GM21423 (cell line): Measurements from ENCODE around the gene RHOT2.

ENCODE experiments used
- ATAC-seq: cut with Tn5 transposase; IDR thresholded peaks from one replicate; pipeline ENCODE4 v1.9.1; 2021; ENCODE audit warnings: mild to moderate bottlenecking, moderate library complexity; ENCODE audit not compliant: unreplicated experiment

Gene RHOT2

DNA sequence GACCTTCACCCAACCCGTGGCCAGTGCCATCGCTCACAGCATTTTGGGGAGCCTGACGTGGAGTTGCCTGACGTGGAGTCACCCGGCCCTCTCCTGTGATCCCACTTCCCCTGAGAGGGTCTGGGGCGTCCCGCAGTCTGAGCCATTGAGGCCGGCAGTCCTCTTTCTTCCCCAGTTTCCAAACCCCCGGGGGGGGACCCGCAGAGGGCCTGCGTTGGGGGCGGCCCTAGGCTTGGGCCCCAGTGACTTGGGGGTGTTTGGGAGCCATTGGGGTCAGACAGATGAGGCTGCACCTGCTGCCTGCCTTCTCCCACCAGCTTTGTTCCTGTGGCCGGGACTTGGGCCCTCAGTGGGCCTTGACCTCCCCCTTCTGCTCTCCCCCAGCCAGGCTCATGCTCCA is 1.7 kb downstream of the RHOT2 start:
- ATAC-seq: no peak

DNA sequence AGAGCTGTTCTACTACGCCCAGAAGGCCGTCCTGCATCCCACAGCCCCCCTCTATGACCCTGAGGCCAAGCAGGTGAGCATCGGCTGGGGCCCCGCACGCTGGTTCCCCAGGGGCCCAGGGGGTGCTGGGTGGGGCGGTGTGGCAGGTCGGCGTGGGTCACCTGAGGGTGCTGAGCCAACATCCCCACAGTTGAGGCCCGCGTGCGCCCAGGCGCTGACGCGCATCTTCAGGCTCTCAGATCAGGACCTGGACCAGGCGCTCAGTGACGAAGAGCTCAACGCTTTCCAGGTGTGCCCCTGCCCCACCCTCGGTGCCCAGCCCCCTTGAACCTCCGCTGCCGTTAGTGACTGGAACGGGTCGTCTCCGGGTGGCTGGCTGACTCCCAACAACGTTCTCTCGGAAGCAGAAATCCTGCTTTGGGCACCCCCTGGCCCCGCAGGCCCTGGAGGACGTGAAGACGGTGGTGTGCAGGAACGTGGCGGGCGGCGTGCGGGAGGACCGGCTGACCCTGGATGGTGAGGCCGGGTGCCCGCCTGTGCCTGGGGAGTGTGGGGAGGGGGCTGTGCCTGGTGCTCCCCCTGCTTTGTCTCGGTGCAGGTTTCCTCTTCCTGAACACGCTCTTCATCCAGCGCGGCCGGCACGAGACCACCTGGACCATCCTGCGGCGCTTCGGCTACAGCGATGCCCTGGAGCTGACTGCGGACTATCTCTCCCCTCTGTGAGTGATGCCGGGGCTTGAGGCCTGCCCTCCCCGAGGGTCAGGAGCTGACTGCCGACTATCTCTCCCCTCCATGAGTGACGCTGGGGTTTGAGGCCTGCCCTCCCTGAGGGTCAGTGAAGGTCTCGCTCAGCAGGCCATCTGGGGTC is 2.8 kb downstream of the RHOT2 start:
- no peak for ATAC-seq

DNA sequence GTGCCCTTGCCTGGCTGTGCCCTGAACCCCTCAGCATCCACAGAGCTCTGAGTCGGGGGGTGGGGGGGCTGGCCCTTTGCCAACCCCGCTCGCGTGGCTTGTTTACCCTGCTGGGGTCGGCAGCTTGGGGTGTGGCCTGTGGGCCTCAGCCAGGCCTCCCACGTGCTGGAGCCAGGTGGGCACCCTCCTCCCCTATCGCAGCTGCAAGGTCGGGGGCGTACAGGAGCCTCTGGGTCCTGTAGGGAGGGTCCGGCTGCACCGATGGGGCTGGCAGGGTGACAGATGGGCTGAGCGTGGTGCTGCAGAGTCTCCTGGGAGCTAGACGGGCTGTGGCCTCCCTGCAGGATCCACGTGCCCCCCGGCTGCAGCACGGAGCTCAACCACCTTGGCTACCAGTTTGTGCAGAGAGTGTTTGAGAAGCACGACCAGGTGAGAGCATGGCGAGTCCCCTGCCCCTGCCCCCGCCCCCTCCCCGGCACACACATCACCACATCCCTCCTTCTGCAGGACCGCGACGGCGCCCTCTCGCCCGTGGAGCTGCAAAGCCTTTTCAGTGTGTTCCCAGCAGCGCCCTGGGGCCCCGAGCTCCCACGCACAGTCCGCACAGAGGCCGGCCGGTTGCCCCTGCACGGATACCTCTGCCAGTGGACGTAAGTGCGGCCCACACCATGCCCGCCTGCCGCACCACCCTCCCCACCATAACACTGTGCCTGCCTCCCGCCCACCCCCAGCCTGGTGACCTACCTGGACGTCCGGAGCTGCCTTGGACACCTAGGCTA is 3.6 kb downstream of the RHOT2 start:
- ATAC-seq: no peak

DNA sequence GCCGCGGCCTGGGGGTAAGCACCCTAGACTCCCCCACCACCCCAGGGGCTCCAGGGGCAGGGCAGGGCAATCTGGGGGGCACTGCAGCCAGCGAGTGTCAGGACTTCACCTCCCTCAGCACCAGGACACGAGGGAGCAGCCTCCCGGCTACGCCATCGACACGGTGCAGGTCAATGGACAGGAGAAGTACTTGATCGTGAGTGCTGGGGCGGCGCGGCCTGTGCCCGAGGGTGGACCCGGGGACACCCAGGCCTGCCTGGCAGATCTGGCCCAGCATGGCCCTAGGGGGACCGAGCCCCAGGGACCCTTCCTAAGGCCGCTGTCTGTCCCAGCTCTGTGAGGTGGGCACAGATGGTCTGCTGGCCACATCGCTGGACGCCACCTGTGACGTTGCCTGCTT is 4.4 kb downstream of the RHOT2 start:
- no peak for ATAC-seq

DNA sequence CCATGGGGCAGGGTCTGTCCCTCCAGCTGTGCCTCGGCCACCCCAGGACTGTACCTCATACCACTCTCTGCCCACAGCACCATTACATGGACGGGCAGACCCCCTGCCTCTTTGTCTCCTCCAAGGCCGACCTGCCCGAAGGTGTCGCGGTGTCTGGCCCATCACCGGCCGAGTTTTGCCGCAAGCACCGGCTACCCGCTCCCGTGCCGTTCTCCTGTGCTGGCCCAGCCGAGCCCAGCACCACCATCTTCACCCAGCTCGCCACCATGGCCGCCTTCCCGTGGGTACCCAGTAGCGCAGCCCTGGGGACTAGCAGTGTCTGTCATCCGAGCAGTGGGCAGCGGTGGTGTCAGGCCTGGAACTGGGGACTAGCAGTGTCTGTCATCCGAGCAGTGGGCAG is 4.9 kb downstream of the RHOT2 start:
- ATAC-seq: no peak

DNA sequence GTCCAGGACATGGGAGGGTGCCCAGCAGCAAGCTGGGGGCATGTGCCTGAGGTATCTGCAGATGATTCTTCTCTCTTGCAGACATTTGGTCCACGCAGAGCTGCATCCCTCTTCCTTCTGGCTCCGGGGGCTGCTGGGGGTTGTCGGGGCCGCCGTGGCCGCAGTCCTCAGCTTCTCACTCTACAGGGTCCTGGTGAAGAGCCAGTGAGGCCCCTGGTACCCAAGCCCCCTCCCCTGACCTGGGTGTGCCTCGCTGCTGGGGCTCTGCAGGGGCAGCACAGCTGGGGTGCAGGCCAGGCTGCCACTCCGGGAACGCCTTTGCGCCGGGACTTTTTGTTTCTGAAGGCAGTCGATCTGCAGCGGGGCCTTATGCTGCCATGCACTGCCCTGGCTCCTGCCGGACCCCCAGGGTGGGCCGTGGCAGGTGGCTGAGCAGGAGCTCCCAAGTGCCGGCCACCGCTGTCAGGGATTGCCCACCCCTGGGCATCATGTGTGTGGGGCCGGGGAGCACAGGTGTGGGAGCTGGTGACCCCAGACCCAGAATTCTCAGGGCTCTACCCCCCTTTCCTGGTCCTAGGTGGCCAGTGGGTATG is 5.6 kb downstream of the RHOT2 start:
- no peak for ATAC-seq

DNA sequence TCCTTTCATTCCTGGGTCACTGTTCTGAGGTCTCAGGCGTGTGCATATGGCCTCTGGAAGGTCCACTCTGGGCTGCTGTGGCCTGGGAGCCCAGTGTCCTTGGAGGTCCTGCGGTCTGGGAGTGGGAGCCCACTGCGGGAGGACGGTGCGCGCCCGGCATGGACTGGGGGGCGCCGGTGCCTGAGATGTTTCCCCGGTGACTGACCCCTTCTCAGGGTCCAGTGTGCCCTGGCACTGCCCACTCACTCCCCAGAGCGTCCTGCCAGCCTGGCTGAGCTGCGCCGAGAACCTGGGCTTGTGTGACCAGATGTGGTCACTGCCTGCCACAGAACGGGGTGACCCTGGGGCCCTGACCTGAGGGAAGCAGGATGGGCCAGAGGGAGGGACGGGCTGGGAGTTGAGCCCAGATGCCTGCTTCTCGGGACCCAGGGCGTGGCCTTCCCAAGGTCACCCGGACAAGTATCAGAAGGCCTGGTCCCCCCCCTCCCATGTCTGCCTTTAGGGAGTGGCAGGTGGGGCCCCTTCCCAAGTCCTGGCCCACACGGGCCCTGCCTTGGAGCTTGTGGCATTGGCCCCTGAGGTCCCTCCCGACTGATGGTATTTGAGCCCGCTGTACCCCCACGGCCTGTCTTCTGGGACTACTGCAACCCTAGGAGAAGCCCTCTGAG is 6.4 kb downstream of the RHOT2 start:
- no peak for ATAC-seq

DNA sequence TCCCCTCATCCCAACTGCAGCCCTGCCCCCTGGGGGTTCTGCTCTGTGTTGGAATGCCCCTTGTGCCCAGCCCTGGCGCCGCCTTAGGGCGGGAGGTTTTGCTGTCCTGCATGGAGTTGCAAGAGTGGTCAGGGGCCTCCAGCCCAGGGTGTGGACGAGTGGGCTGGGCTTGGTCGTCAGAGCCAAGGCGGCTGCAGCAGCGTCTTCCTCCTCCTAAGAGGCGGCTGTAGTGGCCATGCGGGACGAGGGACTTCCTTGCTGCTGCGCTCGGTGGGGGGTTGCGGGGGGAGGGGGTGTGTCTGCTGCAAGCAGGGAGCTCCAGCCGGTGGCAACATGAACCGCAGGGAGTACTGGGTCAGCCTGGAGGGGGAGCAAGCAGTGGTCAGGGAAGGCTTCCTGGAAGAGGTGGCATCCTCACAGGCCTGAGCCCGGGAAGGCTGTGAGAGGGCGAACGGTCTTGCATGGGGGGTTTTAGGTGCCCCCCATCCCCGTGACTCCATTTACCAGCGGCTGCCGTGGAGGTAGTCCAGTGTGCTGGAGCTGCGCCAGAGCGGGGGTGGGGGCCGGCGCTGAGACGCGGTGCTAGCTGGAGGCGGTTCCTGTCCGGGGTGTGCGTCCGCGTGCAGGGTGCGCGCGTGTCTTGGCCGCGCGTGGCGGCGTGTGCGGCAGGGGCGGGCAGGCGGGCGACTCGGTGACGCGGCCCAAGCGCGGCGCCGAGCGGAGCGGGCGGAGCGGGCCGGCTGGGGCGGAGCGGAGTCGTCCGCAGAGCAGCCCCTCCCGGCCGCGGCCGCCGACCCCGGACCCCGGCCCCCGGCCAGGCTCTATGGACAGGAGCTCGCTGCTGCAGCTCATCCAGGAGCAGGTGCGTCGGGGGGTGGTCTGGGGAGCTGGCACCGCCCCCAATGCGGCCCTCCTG is 7.3 kb downstream of the RHOT2 start, which contains the start of gene RHBDL1:
RHBDL1 (plus strand) TSS at position 704 of the 916 bp plus-strand sequence; CDS start at position 824, 120 bp downstream.
- ATAC-seq: no peak

DNA sequence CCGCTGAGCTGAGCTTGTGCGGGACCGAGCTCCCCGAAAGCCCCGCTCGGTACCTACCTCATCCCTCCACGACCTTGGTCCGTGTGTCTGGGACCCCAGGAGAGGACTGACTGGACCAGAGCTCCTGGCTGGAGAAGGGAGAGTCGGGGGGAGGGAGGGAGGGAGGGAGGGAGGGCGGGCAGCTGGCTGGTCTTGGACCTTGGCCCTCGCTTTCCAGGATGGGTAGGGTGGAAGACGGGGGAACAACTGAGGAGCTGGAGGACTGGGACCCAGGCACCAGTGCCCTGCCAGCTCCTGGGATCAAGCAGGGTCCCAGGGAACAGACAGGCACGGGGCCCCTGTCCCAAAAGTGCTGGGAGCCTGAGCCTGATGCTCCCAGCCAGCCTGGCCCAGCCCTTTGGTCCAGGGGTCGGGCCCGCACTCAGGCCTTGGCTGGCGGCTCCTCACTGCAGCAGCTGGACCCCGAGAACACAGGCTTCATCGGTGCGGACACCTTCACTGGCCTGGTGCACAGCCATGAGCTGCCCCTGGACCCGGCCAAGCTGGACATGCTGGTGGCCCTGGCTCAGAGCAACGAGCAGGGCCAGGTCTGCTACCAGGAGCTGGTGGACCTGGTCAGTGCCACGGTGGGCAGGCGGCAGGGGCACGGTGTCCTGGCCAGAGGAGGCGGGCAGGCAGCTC is 8.1 kb downstream of the RHOT2 start:
- no peak for ATAC-seq

DNA sequence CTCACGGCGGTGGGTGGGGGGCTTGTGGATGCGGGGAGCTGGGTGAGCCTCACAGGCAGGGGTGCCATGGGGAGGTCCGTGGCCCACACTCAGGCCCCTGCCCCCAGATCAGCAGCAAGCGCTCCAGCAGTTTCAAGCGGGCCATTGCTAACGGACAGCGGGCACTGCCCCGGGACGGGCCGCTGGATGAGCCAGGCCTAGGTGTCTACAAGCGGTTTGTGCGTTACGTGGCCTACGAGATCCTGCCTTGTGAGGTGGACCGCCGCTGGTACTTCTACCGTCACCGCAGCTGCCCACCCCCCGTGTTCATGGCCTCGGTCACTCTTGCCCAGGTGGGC is 8.6 kb downstream of the RHOT2 start:
- ATAC-seq: no peak

DNA sequence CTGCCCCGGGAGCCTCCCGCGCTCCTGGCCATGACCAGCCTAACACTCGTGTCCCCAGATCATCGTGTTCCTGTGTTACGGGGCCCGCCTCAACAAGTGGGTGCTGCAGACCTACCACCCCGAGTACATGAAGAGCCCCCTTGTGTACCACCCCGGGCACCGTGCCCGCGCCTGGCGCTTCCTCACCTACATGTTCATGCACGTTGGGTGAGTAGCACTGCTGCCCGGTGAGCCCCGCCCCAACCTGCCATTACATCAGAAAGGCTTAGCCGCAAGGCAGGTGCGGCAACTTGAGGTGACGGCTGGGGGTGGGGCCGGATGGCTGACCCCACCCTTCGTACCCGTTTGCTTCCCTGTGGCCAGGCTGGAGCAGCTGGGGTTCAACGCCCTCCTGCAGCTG is 9.0 kb downstream of the RHOT2 start:
- no peak for ATAC-seq

DNA sequence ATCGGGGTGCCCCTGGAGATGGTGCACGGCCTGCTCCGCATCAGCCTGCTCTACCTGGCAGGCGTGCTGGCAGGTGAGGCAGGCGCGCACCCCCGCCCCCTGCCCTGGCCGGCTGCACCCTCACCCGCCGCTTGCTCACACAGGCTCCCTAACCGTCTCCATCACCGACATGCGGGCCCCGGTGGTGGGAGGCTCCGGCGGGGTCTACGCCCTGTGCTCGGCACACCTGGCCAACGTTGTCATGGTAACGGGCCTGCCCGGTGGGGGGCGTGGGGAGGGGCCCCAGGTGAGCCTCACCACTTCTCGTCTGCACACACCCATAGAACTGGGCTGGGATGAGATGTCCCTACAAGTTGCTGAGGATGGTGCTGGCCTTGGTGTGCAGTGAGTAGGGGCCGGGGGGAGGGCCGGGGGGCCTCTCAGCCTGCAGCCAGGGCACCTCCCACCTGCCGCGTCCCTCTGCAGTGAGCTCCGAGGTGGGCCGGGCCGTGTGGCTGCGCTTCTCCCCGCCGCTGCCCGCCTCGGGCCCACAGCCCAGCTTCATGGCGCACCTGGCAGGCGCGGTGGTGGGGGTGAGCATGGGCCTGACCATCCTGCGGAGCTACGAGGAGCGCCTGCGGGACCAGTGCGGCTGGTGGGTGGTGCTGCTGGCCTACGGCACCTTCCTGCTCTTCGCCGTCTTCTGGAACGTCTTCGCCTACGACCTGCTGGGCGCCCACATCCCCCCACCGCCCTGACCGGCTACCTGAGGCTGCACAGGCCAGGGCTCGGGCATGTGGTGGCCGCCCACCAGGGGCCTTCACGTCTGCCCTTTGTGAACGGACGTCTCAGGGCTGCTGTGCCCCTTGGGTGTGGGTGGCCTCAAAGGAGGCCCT is 9.6 kb downstream of the RHOT2 start:
- ATAC-seq: no peak

DNA sequence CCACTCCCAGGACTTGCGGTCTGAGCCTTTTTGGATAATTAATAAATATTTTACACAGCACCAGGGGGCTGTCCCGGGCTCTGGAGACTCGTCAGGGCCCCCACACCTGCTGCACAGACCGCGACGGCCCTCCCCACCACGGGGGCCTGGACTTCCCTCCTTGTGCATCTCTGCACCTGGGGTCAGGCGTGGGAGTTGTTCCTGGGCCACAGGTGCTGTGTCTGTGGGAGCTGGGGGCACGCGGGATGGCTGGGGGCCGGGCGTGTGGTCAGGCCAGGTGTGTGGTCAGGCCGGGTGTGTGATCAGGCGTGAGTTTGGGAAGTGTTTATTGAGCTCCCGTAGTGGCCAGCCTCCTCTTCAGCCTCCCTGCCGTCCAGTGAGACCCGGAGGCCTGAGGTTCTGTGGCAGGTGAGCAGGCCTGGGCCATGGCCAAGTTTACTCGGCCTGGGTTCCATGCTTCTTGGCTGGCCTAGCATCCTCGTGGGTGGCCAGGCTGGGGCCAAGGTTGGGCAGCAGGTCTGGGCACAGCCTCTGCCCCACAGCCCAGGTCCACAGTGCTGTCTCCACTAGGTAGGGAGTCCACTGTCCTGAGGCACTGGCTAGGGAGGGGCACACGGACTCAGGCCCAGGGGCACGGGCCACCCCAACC is 10.4 kb downstream of the RHOT2 start:
- no peak for ATAC-seq

DNA sequence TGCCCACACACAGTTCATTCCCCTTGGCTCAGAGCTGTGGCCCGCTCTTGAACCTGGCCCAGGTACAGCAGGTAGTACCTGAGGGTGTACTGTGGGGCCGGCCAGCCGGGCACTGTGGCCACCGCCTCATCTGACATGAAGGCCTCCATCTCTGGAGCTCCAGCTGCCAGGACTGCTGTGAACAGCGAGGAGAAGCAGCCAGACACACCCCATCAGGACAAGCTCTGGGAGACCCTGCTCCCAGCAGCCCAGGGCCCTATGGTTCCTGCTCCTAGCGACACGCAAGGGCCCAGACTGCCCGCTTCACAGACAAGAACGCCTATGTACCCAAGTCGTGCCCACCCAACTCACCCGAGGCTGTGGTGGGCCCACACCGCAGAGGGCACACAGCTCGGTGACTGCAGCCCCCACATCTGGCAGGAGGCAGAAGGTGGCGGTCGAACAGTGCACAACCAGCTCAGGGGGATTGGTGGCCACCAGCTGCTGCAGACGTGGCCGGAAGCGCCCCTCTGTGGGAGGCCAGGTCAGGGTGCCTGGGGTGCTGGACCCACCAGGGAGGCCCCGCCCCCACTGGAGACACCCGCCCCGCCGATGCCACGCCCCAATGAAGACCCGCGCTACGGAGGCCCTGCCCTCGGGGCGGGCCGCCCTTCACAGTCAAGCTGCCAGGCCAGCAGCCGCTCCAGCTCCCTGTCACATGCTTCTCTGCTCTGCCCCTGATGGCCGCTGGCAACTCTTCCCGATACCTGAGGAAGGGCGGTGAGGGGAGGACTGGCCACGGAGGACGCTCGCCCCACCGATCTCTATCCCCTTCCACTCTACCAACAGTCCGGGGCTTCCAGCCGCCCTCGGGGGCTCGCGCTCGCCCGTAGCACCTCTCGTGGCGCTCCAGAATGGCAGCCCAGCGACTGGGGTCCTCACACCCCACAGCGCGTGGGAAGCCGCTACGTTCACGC is 11.2 kb downstream of the RHOT2 start:
- peak; percentile 4 for ATAC-seq

DNA sequence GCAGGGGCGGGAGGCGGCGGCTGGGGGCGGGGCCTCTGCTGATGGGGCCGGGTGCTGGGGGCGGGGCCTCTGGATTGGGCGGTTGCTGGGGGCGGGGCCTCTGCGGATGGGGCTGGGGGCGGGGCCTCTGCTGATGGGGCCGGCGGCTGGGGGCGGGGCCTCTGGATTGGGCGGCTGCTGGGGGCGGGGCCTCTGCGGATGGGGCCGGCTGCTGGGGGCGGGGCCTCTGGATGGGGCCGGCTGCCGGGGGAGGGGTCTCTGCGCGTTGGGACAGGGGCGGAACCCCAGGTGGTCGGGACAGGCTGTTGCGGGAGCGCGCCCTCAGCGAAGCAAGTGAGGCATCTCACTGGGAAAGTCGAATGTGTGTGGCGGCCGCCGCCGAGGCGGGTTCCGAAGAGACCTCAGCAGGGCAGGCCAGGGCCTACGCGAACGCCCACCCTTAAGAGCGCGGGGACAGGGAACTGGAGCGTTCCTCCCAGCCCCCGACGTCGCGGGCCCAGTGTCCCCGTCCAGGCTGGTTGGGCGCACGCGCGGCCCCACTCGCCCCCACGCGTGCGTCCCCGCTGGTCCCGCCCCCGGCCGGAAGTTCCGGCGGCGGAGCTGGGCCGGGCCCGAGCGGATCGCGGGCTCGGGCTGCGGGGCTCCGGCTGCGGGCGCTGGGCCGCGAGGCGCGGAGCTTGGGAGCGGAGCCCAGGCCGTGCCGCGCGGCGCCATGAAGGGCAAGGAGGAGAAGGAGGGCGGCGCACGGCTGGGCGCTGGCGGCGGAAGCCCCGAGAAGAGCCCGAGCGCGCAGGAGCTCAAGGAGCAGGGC is 12.1 kb downstream of the RHOT2 start, which contains the start of gene STUB1:
STUB1 (plus strand) TSS at position 597 of the 811 bp plus-strand sequence; CDS start at position 713, 116 bp downstream.
- ATAC-seq: peak; percentile 35

DNA sequence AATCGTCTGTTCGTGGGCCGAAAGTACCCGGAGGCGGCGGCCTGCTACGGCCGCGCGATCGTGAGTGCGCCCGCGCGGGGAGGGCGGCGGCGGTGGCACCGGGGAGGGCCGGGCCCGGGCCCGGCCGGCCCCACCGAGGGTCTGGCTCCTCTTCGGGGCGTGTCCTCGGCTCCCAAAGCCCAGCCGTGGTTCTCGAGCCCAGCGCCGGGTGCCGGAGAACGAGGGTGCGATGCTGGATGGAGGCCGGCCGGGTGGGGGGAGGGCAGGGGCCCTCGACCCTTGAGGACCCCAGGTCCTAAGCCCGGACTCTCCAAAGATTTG is 12.7 kb downstream of the RHOT2 start:
- no peak for ATAC-seq
